Liver (tissue), 9 donors: Measurements from ENCODE around the gene FRYL. TPM values are rescaled to one million over a fixed set of nuclear protein-coding genes. Genes with fewer than 3 reads are reported as not detected.

Source experiments
- DNase-seq: peaks from one replicate; pipeline ENCODE4 v3.0.0-alpha.2; 2017; ENCODE audit warnings: low spot score
- H3K27ac ChIP-seq, 2 donors: one replicate each; pipeline ENCODE4 v1.7.0; 2013; ENCODE audit warnings: inconsistent platforms in 2 of 2, low read length in 2 of 2, control low read depth in 1 of 2, low read depth in 1 of 2, mild to moderate bottlenecking in 1 of 2
- H3K27me3 ChIP-seq, 4 donors: one replicate each; pipeline versions ENCODE4 v1.6.1 to v1.7.0; 2013; ENCODE audit warnings: low read length in 3 of 4, inconsistent platforms in 1 of 4, mild to moderate bottlenecking in 1 of 4, moderate library complexity in 1 of 4; ENCODE audit not compliant: control insufficient read depth in 4 of 4, insufficient read depth in 4 of 4
- H3K36me3 ChIP-seq, 4 donors: one replicate each; pipeline versions ENCODE4 v1.6.1 to v1.7.0; 2013; ENCODE audit warnings: low read length in 3 of 4, mild to moderate bottlenecking in 3 of 4, low read depth in 1 of 4, moderate library complexity in 1 of 4; ENCODE audit not compliant: control insufficient read depth in 4 of 4, insufficient read depth in 3 of 4
- H3K4me1 ChIP-seq, 4 donors: one replicate each; pipeline versions ENCODE4 v1.6.1 to v1.7.0; 2013; ENCODE audit warnings: low read length in 3 of 4, mild to moderate bottlenecking in 3 of 4, moderate library complexity in 1 of 4; ENCODE audit not compliant: control insufficient read depth in 4 of 4, insufficient read depth in 4 of 4
- H3K4me3 ChIP-seq, 3 donors: one replicate each; pipeline versions ENCODE4 v1.6.1 to v1.7.0; 2013; ENCODE audit warnings: low read length in 3 of 3, control low read depth in 1 of 3, low read depth in 1 of 3, mild to moderate bottlenecking in 1 of 3
- H3K9ac ChIP-seq, 2 donors: one replicate each; pipeline ENCODE4 v1.7.0; 2013; ENCODE audit warnings: low read length in 2 of 2, mild to moderate bottlenecking in 2 of 2, moderate library complexity in 2 of 2, control low read depth in 1 of 2, low read depth in 1 of 2
- H3K9me3 ChIP-seq, 4 donors: one replicate each; pipeline versions ENCODE4 v1.6.1 to v1.7.0; 2013; ENCODE audit warnings: low read length in 3 of 4; ENCODE audit not compliant: control insufficient read depth in 4 of 4
- EGR1 ChIP-seq, 2 donors: IDR thresholded peaks; 2 replicates each; pipeline ENCODE4 v1.6.1; 2016 to 2018; ENCODE audit warnings: antibody characterized with exemption in 2 of 2, low read depth in 2 of 2
- FOXA1 ChIP-seq: IDR thresholded peaks from 2 replicates; pipeline ENCODE4 v1.6.1; 2016; ENCODE audit warnings: antibody characterized with exemption
- FOXA2 ChIP-seq: IDR thresholded peaks from 2 replicates; pipeline ENCODE4 v1.6.1; 2016; ENCODE audit warnings: antibody characterized with exemption
- GABPA ChIP-seq, 2 donors: IDR thresholded peaks in 1 of 2; conservative IDR thresholded peaks in 1 of 2; 2 replicates each; pipeline ENCODE4 v1.6.1; 2016; ENCODE audit warnings: antibody characterized with exemption in 2 of 2, mild to moderate bottlenecking in 1 of 2, moderate library complexity in 1 of 2
- HNF4A ChIP-seq, 2 donors: conservative IDR thresholded peaks; 2 replicates each; pipeline ENCODE4 v1.6.1; 2016; ENCODE audit warnings: antibody characterized with exemption in 2 of 2, mild to moderate bottlenecking in 2 of 2
- HNF4G ChIP-seq: IDR thresholded peaks from 2 replicates; pipeline ENCODE4 v1.6.1; 2016; ENCODE audit warnings: antibody characterized with exemption
- JUND ChIP-seq, 2 donors: IDR thresholded peaks; 2 replicates each; pipeline ENCODE4 v1.6.1; 2016; ENCODE audit warnings: antibody characterized with exemption in 2 of 2
- NR2F2 ChIP-seq: IDR thresholded peaks from 2 replicates; pipeline ENCODE4 v1.6.1; 2016; ENCODE audit warnings: antibody characterized with exemption
- RAD21 ChIP-seq, 2 donors: IDR thresholded peaks; 2 replicates each; pipeline ENCODE4 v1.6.1; 2016; ENCODE audit warnings: antibody characterized with exemption in 2 of 2, mild to moderate bottlenecking in 2 of 2
- RXRA ChIP-seq, 2 donors: IDR thresholded peaks; 2 replicates each; pipeline ENCODE4 v1.6.1; 2017 to 2018; ENCODE audit warnings: antibody characterized with exemption in 2 of 2, mild to moderate bottlenecking in 1 of 2
- SP1 ChIP-seq: IDR thresholded peaks from 2 replicates; pipeline ENCODE4 v1.6.1; 2018; ENCODE audit warnings: antibody characterized with exemption, mild to moderate bottlenecking
- TAF1 ChIP-seq: conservative IDR thresholded peaks from 2 replicates; pipeline ENCODE4 v1.6.1; 2016; ENCODE audit warnings: antibody characterized with exemption, mild to moderate bottlenecking
- YY1 ChIP-seq: IDR thresholded peaks from 2 replicates; pipeline ENCODE4 v1.6.1; 2016; ENCODE audit warnings: antibody characterized with exemption, mild to moderate bottlenecking
- polyA plus RNA-seq, 2 donors: library from polyadenylated mRNA; stranded (reverse) in 1 of 2; unstranded in 1 of 2; fragments of 200-250 nt in 1 of 2; fragments of >200 nt in 1 of 2; fragmentation: Nextera tagmentation in 1 of 2; extraction: Ambion mirVana in 1 of 2; gene quantifications; one replicate each; pipeline versions ENCODE4 v1.2.1 to v1.2.3, GENCODE V29; 2013 to 2015
- total RNA-seq, 2 donors: library from RNA; depleted of rRNA; stranded (reverse); fragments of >200 nt; gene quantifications; one replicate each; pipeline ENCODE4 v1.2.3, GENCODE V29; 2014
- TF ChIP-seq, protein P1 (sequence below): IDR thresholded peaks from 2 replicates; pipeline ENCODE4 v1.6.1; 2016; ENCODE audit warnings: antibody characterized with exemption
- TF ChIP-seq, protein P2 (sequence below): IDR thresholded peaks from 2 replicates; pipeline ENCODE4 v1.6.1; 2016; ENCODE audit warnings: antibody characterized with exemption
- TF ChIP-seq, protein P3 (sequence below): IDR thresholded peaks from 2 replicates; pipeline ENCODE4 v1.6.1; 2016; ENCODE audit warnings: antibody characterized with exemption
- TF ChIP-seq, protein P4 (sequence below): fragments of 150-350 bp; IDR thresholded peaks from 2 replicates; pipeline ENCODE4 v1.5.1; 2017; ENCODE audit warnings: improper control_type of control experiment, low read depth, low read length; ENCODE audit not compliant: missing input control
- TF ChIP-seq, protein P5 (sequence below): IDR thresholded peaks from 2 replicates; pipeline ENCODE4 v1.6.1; 2016; ENCODE audit warnings: antibody characterized with exemption, mild to moderate bottlenecking
- donor health status: healthy.
- donor health status: healthy.
- donor health status: healthy.
- donor health status: healthy.
- donor health status: healthy.

The FRYL gene
- total and polyA plus RNA-seq, 4 donors = 5.3 to 79.0 (median 27.2) TPM

DNA sequence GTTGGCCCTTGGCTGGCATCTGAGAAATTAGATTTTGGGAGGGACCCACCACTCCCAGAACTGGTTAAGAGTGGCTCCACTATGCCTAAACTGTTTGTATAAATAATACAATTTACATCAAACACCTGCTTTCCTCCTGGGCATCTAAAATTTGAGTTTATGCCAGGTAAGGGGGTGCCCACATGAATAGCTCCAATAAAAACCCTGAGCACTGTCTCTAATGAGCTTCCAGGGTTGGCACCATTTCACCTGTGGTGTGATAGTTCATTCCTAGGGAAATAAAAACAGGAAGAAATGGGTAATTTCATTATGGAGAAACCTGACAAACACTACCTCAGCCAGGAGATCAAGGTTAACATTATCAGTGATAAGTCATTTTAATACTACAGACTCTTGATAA is 119.7 kb downstream of the FRYL start:
- H3K36me3 ChIP-seq = no peaks in the 10 kb centered on the region
- H3K4me3 ChIP-seq = no peak overlapping the region
- DNase-seq = no peak
- H3K27ac ChIP-seq = no peak overlapping the region
- no peaks in the 10 kb centered on the region for H3K9me3 ChIP-seq
- no peaks in the 10 kb centered on the region for H3K4me1 ChIP-seq
- no peak overlapping the region for H3K9ac ChIP-seq
- TF ChIP-seq, protein P1, sequence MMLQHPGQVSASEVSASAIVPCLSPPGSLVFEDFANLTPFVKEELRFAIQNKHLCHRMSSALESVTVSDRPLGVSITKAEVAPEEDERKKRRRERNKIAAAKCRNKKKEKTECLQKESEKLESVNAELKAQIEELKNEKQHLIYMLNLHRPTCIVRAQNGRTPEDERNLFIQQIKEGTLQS = no peak
- TF ChIP-seq RAD21 (IDR thresholded peaks at IDR 0.05) = no peak
- TF ChIP-seq SP1 = no peak
- no peak for TF ChIP-seq TAF1
- no peak for TF ChIP-seq JUND (IDR thresholded peaks at IDR 0.05)
- no peak for TF ChIP-seq NR2F2
- TF ChIP-seq, protein P2, sequence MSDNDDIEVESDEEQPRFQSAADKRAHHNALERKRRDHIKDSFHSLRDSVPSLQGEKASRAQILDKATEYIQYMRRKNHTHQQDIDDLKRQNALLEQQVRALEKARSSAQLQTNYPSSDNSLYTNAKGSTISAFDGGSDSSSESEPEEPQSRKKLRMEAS = no peak
- no peak for TF ChIP-seq GABPA (IDR thresholded peaks at IDR 0.05 in 1 of 2, conservative IDR thresholded peaks at IDR 0.05 in 1 of 2)
- no peak for TF ChIP-seq EGR1 (IDR thresholded peaks at IDR 0.05; ENCODE audit: low read depth in 2 of 2)
- no peak for TF ChIP-seq YY1
- no peak for TF ChIP-seq HNF4A (conservative IDR thresholded peaks at IDR 0.05)
- TF ChIP-seq, protein P3, sequence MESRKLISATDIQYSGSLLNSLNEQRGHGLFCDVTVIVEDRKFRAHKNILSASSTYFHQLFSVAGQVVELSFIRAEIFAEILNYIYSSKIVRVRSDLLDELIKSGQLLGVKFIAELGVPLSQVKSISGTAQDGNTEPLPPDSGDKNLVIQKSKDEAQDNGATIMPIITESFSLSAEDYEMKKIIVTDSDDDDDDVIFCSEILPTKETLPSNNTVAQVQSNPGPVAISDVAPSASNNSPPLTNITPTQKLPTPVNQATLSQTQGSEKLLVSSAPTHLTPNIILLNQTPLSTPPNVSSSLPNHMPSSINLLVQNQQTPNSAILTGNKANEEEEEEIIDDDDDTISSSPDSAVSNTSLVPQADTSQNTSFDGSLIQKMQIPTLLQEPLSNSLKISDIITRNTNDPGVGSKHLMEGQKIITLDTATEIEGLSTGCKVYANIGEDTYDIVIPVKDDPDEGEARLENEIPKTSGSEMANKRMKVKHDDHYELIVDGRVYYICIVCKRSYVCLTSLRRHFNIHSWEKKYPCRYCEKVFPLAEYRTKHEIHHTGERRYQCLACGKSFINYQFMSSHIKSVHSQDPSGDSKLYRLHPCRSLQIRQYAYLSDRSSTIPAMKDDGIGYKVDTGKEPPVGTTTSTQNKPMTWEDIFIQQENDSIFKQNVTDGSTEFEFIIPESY = no peak
- TF ChIP-seq, protein P4, sequence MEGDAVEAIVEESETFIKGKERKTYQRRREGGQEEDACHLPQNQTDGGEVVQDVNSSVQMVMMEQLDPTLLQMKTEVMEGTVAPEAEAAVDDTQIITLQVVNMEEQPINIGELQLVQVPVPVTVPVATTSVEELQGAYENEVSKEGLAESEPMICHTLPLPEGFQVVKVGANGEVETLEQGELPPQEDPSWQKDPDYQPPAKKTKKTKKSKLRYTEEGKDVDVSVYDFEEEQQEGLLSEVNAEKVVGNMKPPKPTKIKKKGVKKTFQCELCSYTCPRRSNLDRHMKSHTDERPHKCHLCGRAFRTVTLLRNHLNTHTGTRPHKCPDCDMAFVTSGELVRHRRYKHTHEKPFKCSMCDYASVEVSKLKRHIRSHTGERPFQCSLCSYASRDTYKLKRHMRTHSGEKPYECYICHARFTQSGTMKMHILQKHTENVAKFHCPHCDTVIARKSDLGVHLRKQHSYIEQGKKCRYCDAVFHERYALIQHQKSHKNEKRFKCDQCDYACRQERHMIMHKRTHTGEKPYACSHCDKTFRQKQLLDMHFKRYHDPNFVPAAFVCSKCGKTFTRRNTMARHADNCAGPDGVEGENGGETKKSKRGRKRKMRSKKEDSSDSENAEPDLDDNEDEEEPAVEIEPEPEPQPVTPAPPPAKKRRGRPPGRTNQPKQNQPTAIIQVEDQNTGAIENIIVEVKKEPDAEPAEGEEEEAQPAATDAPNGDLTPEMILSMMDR = no peak
- TF ChIP-seq, protein P5, sequence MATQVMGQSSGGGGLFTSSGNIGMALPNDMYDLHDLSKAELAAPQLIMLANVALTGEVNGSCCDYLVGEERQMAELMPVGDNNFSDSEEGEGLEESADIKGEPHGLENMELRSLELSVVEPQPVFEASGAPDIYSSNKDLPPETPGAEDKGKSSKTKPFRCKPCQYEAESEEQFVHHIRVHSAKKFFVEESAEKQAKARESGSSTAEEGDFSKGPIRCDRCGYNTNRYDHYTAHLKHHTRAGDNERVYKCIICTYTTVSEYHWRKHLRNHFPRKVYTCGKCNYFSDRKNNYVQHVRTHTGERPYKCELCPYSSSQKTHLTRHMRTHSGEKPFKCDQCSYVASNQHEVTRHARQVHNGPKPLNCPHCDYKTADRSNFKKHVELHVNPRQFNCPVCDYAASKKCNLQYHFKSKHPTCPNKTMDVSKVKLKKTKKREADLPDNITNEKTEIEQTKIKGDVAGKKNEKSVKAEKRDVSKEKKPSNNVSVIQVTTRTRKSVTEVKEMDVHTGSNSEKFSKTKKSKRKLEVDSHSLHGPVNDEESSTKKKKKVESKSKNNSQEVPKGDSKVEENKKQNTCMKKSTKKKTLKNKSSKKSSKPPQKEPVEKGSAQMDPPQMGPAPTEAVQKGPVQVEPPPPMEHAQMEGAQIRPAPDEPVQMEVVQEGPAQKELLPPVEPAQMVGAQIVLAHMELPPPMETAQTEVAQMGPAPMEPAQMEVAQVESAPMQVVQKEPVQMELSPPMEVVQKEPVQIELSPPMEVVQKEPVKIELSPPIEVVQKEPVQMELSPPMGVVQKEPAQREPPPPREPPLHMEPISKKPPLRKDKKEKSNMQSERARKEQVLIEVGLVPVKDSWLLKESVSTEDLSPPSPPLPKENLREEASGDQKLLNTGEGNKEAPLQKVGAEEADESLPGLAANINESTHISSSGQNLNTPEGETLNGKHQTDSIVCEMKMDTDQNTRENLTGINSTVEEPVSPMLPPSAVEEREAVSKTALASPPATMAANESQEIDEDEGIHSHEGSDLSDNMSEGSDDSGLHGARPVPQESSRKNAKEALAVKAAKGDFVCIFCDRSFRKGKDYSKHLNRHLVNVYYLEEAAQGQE = no peak
- no peak for TF ChIP-seq HNF4G
- no peak for TF ChIP-seq FOXA2
- TF ChIP-seq FOXA1 = no peak
- TF ChIP-seq RXRA (IDR thresholded peaks at IDR 0.05) = no peak
- H3K27me3 ChIP-seq = no peaks in the 10 kb centered on the region
